ENCODE data around the gene COL27A1.

The COL27A1 gene

DNA sequence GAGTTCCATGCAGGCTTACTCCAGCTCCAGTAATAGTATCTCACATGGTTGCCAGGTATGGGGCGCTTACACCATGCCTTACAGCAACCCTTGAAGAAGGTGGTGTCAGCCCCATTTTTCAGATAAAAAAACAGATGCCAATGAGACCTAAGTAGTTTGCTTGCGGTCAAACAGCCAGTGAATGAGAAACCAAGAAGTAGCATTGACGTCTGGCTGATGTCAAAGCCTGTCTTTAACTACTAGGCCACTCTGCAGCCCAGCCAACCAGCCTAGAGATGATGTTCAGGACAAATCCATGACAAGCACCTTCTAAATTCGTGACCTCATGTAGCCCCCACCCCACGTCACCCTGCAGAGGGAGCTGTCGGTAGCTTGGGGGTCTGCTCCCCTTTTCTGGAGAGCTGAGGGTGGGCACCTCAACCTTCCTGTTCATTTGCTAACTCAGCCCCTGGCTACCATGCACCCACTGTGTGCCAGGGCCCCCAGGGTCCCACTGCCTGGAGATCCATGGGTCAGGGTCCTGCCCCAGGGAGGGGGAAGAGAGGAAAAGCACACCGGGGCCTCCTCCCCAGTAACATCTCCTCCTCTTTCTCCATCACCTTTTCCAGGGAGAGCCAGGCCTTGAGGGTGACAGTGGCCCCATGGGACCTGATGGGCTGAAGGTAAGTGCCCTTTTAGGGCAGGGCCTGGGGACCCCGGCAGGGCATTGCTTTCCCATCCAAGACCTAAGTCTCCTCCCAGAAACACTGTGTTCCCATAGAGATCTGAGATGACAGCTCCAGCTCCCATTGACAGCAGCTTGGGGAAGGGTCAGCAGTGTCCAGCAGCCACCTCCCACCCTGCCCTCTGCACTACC is 115.0 kb downstream of the COL27A1 start:
- no peak for DNase-seq (ENCODE audit: low read depth)
- TF ChIP-seq, protein P1, sequence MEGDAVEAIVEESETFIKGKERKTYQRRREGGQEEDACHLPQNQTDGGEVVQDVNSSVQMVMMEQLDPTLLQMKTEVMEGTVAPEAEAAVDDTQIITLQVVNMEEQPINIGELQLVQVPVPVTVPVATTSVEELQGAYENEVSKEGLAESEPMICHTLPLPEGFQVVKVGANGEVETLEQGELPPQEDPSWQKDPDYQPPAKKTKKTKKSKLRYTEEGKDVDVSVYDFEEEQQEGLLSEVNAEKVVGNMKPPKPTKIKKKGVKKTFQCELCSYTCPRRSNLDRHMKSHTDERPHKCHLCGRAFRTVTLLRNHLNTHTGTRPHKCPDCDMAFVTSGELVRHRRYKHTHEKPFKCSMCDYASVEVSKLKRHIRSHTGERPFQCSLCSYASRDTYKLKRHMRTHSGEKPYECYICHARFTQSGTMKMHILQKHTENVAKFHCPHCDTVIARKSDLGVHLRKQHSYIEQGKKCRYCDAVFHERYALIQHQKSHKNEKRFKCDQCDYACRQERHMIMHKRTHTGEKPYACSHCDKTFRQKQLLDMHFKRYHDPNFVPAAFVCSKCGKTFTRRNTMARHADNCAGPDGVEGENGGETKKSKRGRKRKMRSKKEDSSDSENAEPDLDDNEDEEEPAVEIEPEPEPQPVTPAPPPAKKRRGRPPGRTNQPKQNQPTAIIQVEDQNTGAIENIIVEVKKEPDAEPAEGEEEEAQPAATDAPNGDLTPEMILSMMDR (conservative IDR thresholded peaks at IDR 0.05; ENCODE audit: low read depth, low read length) = no peak
- no peak overlapping the region for H3K4me3 ChIP-seq (ENCODE audit: low read depth, low read length)

DNA sequence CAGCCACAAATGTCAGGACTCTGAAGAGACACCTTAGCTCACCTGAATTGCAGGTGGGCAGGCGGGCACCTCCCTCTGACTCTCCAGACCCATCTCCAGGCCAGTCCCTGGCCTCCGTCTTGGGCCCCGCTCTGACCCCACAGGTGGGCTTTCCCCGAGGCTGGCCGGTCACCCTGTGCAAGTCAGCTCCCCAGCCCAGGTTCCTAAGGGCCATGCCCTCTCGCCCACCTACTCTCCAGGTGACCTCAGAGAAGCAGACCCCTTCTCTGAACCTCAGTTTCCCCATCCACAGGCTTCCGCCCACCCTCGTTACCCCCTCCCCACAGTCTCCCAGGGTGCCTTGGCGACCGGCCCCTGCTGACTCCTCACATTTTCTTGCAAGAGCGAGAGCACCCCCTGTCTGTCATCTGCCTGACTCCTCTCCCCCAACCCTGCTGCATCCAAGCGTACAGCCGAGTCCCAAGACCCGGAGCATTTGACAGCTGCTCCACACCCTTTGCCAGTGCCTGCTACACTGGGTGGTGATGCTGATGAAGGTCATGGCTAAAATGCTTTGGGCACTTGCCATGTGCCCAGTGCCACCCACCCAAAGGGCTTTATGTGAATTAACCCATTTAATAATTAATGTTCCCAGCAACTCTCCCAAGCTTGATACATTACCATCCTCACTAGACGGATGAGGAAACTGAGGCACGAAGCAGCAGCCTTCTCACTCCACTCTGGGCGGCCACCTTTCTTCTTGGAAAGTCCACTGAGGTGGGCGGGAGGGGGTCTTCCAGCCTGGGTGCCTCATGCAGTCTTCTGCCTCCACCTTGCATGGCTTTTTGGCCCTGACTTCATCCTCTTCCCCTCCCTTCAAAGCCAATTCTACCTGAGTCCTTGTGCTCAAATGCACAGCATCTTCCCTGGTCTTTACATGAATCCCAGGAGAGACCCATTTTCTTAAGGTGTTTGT is 116.5 kb downstream of the COL27A1 start:
- H3K4me3 ChIP-seq (ENCODE audit: low read depth, low read length) = no peak overlapping the region
- TF ChIP-seq, protein P1 (conservative IDR thresholded peaks at IDR 0.05; ENCODE audit: low read depth, low read length) = peak; percentile 67
- peak; percentile 59 for DNase-seq (ENCODE audit: low read depth)

DNA sequence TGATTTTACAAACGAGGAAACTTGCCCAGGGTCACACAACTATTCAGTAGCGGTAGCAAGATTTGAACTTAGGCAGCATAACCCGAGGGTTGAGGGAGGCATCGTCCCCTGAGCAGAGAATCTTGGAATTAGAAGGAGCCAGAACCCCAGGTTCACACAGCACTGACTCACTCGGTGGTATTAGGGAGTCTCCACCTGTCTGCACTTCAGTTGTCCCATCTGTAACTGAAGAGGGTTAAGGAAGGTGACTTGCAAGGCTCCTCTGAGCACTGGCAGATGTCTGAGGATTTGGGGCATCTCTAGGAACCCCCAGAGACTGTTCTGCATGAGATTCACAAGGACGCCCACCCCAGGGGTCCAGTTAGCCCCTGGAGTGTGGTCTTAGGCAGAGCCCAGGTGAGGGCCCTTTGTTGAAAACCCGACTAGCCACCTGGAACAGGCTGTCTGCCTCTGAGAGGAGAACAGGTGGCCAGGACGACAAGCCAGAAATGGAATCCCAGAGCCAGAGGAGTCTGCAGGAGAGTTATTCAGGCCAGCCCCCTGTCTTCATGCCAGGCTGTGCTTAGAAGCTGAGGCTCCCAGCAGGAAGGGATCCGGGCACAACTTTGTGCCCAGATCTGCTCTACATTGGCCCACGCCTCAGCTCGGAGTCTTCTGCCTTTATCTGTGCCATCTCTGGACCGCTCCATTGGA is 117.5 kb downstream of the COL27A1 start:
- no peak for DNase-seq (ENCODE audit: low read depth)
- H3K4me3 ChIP-seq (ENCODE audit: low read depth, low read length) = no peak overlapping the region
- TF ChIP-seq, protein P1 (conservative IDR thresholded peaks at IDR 0.05; ENCODE audit: low read depth, low read length) = no peak

DNA sequence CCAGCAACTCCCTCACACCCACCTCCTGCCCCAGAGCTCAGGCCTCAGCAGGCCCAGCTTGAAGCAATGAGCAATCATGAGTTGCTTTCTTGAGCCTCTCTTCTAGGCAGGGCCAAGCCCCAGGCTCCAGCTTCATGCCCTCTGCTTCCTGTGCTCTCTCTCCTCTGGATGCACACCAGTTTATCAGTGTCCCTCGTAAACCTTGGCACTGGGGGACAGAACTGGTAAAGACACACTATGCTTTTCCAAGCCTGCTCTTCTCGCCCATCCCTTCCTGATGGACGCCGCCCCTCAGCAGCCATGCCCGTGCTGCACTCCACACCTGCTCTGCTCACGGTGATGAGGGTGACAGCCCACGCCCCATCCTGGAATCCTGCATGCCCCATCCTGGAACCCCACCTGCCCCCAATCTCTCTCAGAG is 118.1 kb downstream of the COL27A1 start:
- TF ChIP-seq, protein P1 (conservative IDR thresholded peaks at IDR 0.05; ENCODE audit: low read depth, low read length) = no peak
- H3K4me3 ChIP-seq (ENCODE audit: low read depth, low read length) = no peak overlapping the region
- DNase-seq (ENCODE audit: low read depth) = no peak

DNA sequence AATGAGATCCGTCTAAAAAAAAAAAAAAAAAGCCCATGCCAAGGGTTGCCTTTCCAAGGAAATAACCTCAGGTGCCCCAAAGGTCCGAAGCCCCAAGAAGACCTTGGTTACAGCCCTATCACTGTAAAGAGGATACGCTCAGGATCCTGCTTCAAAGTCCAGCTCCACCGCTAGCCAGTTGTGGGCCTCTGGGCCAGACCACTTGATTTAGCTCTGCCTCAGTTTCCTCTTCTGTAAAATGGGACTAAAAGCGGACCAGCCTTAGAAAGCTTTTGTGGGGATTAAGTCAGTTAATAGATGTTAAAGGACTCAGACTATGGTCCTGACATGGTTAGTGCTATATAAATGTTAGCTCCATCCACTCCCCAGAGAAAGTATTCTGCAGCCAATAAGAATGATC is 118.9 kb downstream of the COL27A1 start:
- no peak overlapping the region for H3K4me3 ChIP-seq (ENCODE audit: low read depth, low read length)
- DNase-seq (ENCODE audit: low read depth) = no peak
- TF ChIP-seq, protein P1 (conservative IDR thresholded peaks at IDR 0.05; ENCODE audit: low read depth, low read length) = no peak

DNA sequence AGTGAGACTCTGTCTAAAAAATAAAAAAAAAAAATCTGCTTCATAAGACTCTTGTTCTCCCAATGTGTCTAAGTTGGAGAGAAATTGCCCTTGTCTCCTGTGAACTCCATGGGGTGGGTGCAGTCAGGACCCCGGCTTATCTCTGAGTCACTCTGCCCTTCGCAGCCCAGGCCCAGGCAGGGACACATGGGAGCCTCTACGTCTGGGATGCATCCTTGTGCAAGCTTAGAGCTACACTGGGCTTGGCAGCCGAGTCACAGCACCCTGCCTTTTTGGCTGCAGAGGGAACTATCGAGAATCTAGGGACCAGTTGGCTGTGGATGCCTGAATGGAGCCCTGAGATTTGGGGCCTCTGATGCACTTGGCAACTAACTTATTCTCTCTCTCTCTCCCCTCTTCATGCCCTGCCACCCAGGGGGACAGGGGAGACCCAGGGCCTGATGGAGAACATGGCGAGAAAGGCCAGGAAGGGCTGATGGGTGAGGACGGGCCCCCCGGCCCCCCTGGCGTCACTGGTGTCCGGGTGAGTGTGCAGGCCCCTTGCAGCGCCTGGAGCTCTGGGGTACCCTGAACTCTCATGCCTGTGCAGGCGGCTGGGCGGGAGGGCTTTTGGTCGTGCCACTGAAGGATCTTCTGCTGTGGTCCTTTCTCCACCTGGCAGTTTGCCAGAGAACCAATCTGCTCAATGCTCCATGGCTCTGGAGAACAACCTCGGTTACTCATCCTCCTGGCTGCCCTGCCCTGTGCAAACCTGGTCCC is 120.1 kb downstream of the COL27A1 start:
- no peak for DNase-seq (ENCODE audit: low read depth)
- TF ChIP-seq, protein P1 (conservative IDR thresholded peaks at IDR 0.05; ENCODE audit: low read depth, low read length) = no peak
- H3K4me3 ChIP-seq (ENCODE audit: low read depth, low read length) = no peak overlapping the region
